ENCODE results near the gene LPAR3.

LPAR3 gene

GRCh38 chr1:84781946-84782771, 110.8 kb downstream of the LPAR3 start:
- DNase-seq (ENCODE audit: low spot score in 2 of 2) = peak; percentile 72 to 92
- no peak overlapping the region for H3K4me3 ChIP-seq

GRCh38 chr1:84780000-84780716, 112.8 kb downstream of the LPAR3 start:
- DNase-seq (ENCODE audit: low spot score in 2 of 2) = no peak

More at GRCh38 chr1:84781946-84782771, 110.8 kb downstream of the LPAR3 start:
- no peaks in the 10 kb centered on the region; the same call in none of the 2 replicates for H3K27me3 ChIP-seq (ENCODE audit: low read depth)
- in situ Hi-C loops (cut with MboI; ENCODE audit: low sequenced_read_pairs) = no loop called here
- H3K9me3 ChIP-seq = no peaks in the 10 kb centered on the region
- no peaks in the 10 kb centered on the region for H3K36me3 ChIP-seq (replicated peaks)
- H3K4me1 ChIP-seq = peaks cover 3% of the 10 kb centered on the region; the same call in 1 of the 2 replicates

GRCh38 chr1:84776639-84777038, 116.4 kb downstream of the LPAR3 start:
- DNase-seq (ENCODE audit: low spot score in 2 of 2) = no peak
- Histone ChIP-seq H3K36me3 (replicated peaks) (no peaks in the 10 kb centered on the region), H3K4me3 (no peak overlapping the region), H3K27me3 (ENCODE audit: low read depth) (0 out of 2 replicates have a peak, but pooled peaks cover 6% of the 10 kb centered on the region), H3K9me3 (no peaks in the 10 kb centered on the region), H3K4me1 (no peaks in the 10 kb centered on the region)
- in situ Hi-C loops (cut with MboI; ENCODE audit: low sequenced_read_pairs) = loop anchor here (10.0 kb wide), 1 partner anchor 158 kb away; no protein-coding TSS in a partner anchor

More at GRCh38 chr1:84780000-84780716, 112.8 kb downstream of the LPAR3 start:
- H3K4me1 ChIP-seq = peaks cover 3% of the 10 kb centered on the region; the same call in 1 of the 2 replicates
- H3K36me3 ChIP-seq (replicated peaks) = no peaks in the 10 kb centered on the region
- no peaks in the 10 kb centered on the region for H3K9me3 ChIP-seq
- no peak overlapping the region for H3K4me3 ChIP-seq
- in situ Hi-C loops (cut with MboI; ENCODE audit: low sequenced_read_pairs) = loop anchor here (10.0 kb wide), 1 partner anchor 155 kb away; no protein-coding TSS in a partner anchor
- no peaks in the 10 kb centered on the region; the same call in none of the 2 replicates for H3K27me3 ChIP-seq (ENCODE audit: low read depth)

DNA sequence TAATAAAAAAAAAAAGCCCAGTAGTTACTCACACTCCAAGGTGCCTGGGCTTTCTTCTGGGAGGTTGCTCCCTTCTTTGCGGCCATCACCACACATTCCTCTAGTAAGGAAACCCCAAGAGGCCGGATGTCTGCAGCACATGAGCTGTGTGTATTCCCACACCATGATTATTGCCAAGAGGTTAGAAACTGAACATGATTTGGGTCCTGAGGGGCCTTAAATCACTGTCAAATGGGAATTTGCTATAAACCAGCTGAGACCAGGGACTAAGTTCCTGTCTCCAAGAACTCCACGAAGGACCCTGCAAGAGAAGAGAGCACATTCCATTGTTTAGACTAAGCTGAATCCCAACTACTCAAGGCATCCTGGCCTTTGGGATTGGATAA, 117.5 kb downstream of the LPAR3 start:
- H3K36me3 ChIP-seq (replicated peaks) = no peaks in the 10 kb centered on the region
- peaks cover 7% of the 10 kb centered on the region; the same call in 1 of the 2 replicates for H3K27me3 ChIP-seq (ENCODE audit: low read depth)
- DNase-seq (ENCODE audit: low spot score in 2 of 2) = no peak
- H3K9me3 ChIP-seq = no peaks in the 10 kb centered on the region
- no peaks in the 10 kb centered on the region for H3K4me1 ChIP-seq
- in situ Hi-C loops (cut with MboI; ENCODE audit: low sequenced_read_pairs) = loop anchor here (10.0 kb wide), 1 partner anchor 159 kb away; no protein-coding TSS in a partner anchor
- no peak overlapping the region for H3K4me3 ChIP-seq

- Histone ChIP-seq H3K4me3 (no peak overlapping the region), H3K9me3 (no peaks in the 10 kb centered on the region), H3K4me1 (no peaks in the 10 kb centered on the region; the same call in 1 of the 2 replicates), H3K36me3 (replicated peaks) (no peaks in the 10 kb centered on the region), H3K27me3 (ENCODE audit: low read depth) (peaks cover 9% of the 10 kb centered on the region; the same call in 1 of the 2 replicates)
- in situ Hi-C loops (cut with MboI; ENCODE audit: low sequenced_read_pairs) = loop anchor here (10.0 to 25.0 kb wide), 4 partner anchors 160 to 863 kb away; partner anchors contain the start of gene PRKACB
- DNase-seq (ENCODE audit: low spot score in 2 of 2) = peak in 1 of 2 experiments; percentile 40
These were observed 118.1 kb downstream of the LPAR3 start for GRCh38 chr1:84774669-84775534.

GRCh38 chr1:84773933-84774497, 119.0 kb downstream of the LPAR3 start:
- in situ Hi-C loops (cut with MboI; ENCODE audit: low sequenced_read_pairs) = loop anchor here (10.0 to 25.0 kb wide), 4 partner anchors 161 to 862 kb away; partner anchors contain the start of gene PRKACB
- H3K4me1 ChIP-seq = no peaks in the 10 kb centered on the region; the same call in none of the 2 replicates

GRCh38 chr1:84773195-84773594, 119.8 kb downstream of the LPAR3 start:
- in situ Hi-C loops (cut with MboI; ENCODE audit: low sequenced_read_pairs) = loop anchor here (10.0 to 25.0 kb wide), 4 partner anchors 162 to 861 kb away; partner anchors contain the start of gene PRKACB
- peaks cover 14% of the 10 kb centered on the region for H3K27me3 ChIP-seq (ENCODE audit: low read depth)
- no peaks in the 10 kb centered on the region for H3K9me3 ChIP-seq
- no peaks in the 10 kb centered on the region; the same call in none of the 2 replicates for H3K4me1 ChIP-seq
- no peak overlapping the region for H3K4me3 ChIP-seq
- H3K36me3 ChIP-seq (replicated peaks) = no peaks in the 10 kb centered on the region
- DNase-seq (ENCODE audit: low spot score in 2 of 2) = no peak

More at GRCh38 chr1:84773933-84774497, 119.0 kb downstream of the LPAR3 start:
- Histone ChIP-seq H3K4me3 (no peak overlapping the region), H3K27me3 (ENCODE audit: low read depth) (peaks cover 11% of the 10 kb centered on the region; the same call in 1 of the 2 replicates), H3K9me3 (no peaks in the 10 kb centered on the region), H3K36me3 (replicated peaks) (no peaks in the 10 kb centered on the region)
- DNase-seq (ENCODE audit: low spot score in 2 of 2) = no peak

GRCh38 chr1:84772428-84772943, 120.5 kb downstream of the LPAR3 start:
- Histone ChIP-seq H3K4me3 (no peak overlapping the region), H3K4me1 (no peaks in the 10 kb centered on the region; the same call in none of the 2 replicates), H3K36me3 (replicated peaks) (no peaks in the 10 kb centered on the region), H3K9me3 (no peaks in the 10 kb centered on the region), H3K27me3 (ENCODE audit: low read depth) (peaks cover 16% of the 10 kb centered on the region)
- in situ Hi-C loops (cut with MboI; ENCODE audit: low sequenced_read_pairs) = loop anchor here (10.0 to 25.0 kb wide), 4 partner anchors 162 to 860 kb away; partner anchors contain the start of gene PRKACB
- DNase-seq (ENCODE audit: low spot score in 2 of 2) = peak; percentile 73 to 89

DNA sequence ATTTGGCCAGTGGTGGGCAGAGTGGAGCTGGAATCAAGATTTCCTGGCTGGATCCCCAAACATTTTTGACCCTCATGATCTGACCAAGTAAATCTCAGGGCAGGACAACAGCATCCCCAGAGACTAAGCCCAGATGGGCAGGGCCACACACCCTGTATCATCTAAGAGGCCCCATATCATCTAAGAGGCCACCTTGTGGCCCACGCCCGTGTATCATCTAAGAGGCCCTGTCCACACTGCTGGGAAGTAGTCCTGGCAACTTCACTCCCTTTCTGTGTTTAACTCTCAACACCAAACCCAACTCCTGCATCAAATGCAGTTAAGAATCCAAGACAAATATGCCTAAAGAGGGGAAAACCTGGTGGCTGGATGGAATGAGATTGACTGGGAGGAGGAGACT, 121.1 kb downstream of the LPAR3 start:
- H3K9me3 ChIP-seq = no peaks in the 10 kb centered on the region
- no peaks in the 10 kb centered on the region for H3K36me3 ChIP-seq (replicated peaks)
- in situ Hi-C loops (cut with MboI; ENCODE audit: low sequenced_read_pairs) = loop anchor here (10.0 to 25.0 kb wide), 4 partner anchors 163 to 860 kb away; partner anchors contain the start of gene PRKACB
- no peak overlapping the region for H3K4me3 ChIP-seq
- H3K4me1 ChIP-seq = no peaks in the 10 kb centered on the region; the same call in none of the 2 replicates
- H3K27me3 ChIP-seq (ENCODE audit: low read depth) = peaks cover 17% of the 10 kb centered on the region
- DNase-seq (ENCODE audit: low spot score in 2 of 2) = no peak

- Histone ChIP-seq H3K4me3 (no peak overlapping the region), H3K9me3 (no peaks in the 10 kb centered on the region), H3K36me3 (replicated peaks) (no peaks in the 10 kb centered on the region), H3K4me1 (no peaks in the 10 kb centered on the region; the same call in none of the 2 replicates), H3K27me3 (ENCODE audit: low read depth) (peaks cover 27% of the 10 kb centered on the region)
- DNase-seq (ENCODE audit: low spot score in 2 of 2) = no peak
- in situ Hi-C loops (cut with MboI; ENCODE audit: low sequenced_read_pairs) = loop anchor here (10.0 to 25.0 kb wide), 4 partner anchors 164 to 858 kb away; partner anchors contain the start of gene PRKACB
These were observed 122.5 kb downstream of the LPAR3 start for GRCh38 chr1:84770481-84770880.

- DNase-seq (ENCODE audit: low spot score in 2 of 2) = peak; percentile 52 to 65
- H3K36me3 ChIP-seq (replicated peaks) = no peaks in the 10 kb centered on the region
- no peaks in the 10 kb centered on the region; the same call in none of the 2 replicates for H3K4me1 ChIP-seq
- no peak overlapping the region for H3K4me3 ChIP-seq
- in situ Hi-C loops (cut with MboI; ENCODE audit: low sequenced_read_pairs) = loop anchor here (10.0 to 25.0 kb wide), 4 partner anchors 165 to 857 kb away; partner anchors contain the start of gene PRKACB
- H3K27me3 ChIP-seq (ENCODE audit: low read depth) = peaks cover 31% of the 10 kb centered on the region
- H3K9me3 ChIP-seq = no peaks in the 10 kb centered on the region
These were observed 123.4 kb downstream of the LPAR3 start for GRCh38 chr1:84769636-84770035.

- Histone ChIP-seq H3K27me3 (ENCODE audit: low read depth) (peaks cover 38% of the 10 kb centered on the region), H3K36me3 (replicated peaks) (no peaks in the 10 kb centered on the region), H3K4me1 (no peaks in the 10 kb centered on the region; the same call in none of the 2 replicates), H3K9me3 (no peaks in the 10 kb centered on the region), H3K4me3 (no peak overlapping the region)
- DNase-seq (ENCODE audit: low spot score in 2 of 2) = no peak
- in situ Hi-C loops (cut with MboI; ENCODE audit: low sequenced_read_pairs) = loop anchor here (25.0 kb wide), 3 partner anchors 331 to 856 kb away; partner anchors contain the start of gene PRKACB
These were observed 124.4 kb downstream of the LPAR3 start for GRCh38 chr1:84768634-84769033.

Measured in HAP-1 (cell line).